SK-N-SH (cell line): ENCODE results near the gene HEMGN. TPM values are rescaled to one million over a fixed set of nuclear protein-coding genes. Genes with fewer than 3 reads are reported as not detected.

ENCODE experiments used
- CTCF ChIA-PET: fragments of 300-600, 350-600 bp; formaldehyde crosslinking; extraction: SDS; loops from one replicate; lab custom pipeline; 2021; lab: Yijun Ruan, JAX
- POLR2A ChIA-PET: fragments of 350-600 bp; sonication (Branson Sonifier 250); formaldehyde crosslinking; extraction: SDS; loops from one replicate; lab custom pipeline; 2020; ENCODE audit warnings: antibody characterized with exemption, inconsistent platforms; lab: Yijun Ruan, JAX
- DNase-seq: peaks from one replicate; pipeline ENCODE4 v3.0.0; 2012
- H2AFZ ChIP-seq: fragments of 200-600 bp; sonication (generic); 2 replicates; pipeline ENCODE4 v1.8.1; 2016; ENCODE audit warnings: antibody characterized with exemption, mild to moderate bottlenecking, low read depth
- H3F3A ChIP-seq: fragments of 200-600 bp; sonication (generic); replicated peaks from 2 replicates; pipeline ENCODE3; 2016; ENCODE audit warnings: antibody characterized with exemption, mild to moderate bottlenecking; ENCODE audit not compliant: insufficient read depth
- H3K27ac ChIP-seq, 2 experiments: fragments of 200-500 bp in 1 of 2; fragments of 200-600 bp in 1 of 2; sonication (Bioruptor generic) in 1 of 2; sonication (generic), shearing (Covaris generic) in 1 of 2; 2 replicates each; pipeline versions ENCODE4 v1.5.1 to v1.6.1; 2014 to 2016; ENCODE audit warnings: low read depth in 2 of 2, inconsistent platforms in 1 of 2, low read length in 1 of 2, mild to moderate bottlenecking in 1 of 2, mixed read lengths in 1 of 2
- H3K27me3 ChIP-seq: fragments of 200-600 bp; sonication (generic), shearing (Covaris generic); 2 replicates; pipeline ENCODE4 v1.6.1; 2016; ENCODE audit warnings: mixed run types; ENCODE audit not compliant: insufficient read depth
- H3K36me3 ChIP-seq, 2 experiments: fragments of 200-500 bp in 1 of 2; fragments of 200-600 bp in 1 of 2; sonication (Bioruptor generic) in 1 of 2; sonication (generic) in 1 of 2; replicated peaks in 1 of 2; 2 replicates each; pipeline versions ENCODE3 to v1.5.1; 2014 to 2016; ENCODE audit warnings: low read length in 1 of 2, mild to moderate bottlenecking in 1 of 2; ENCODE audit not compliant: insufficient read depth in 2 of 2, control insufficient read depth in 1 of 2
- H3K4me1 ChIP-seq, 2 experiments: fragments of 200-500 bp in 1 of 2; fragments of 200-600 bp in 1 of 2; sonication (Bioruptor generic) in 1 of 2; sonication (generic), shearing (Covaris generic) in 1 of 2; 2 replicates each; pipeline versions ENCODE4 v1.5.1 to v1.6.1; 2014 to 2016; ENCODE audit warnings: low read depth in 1 of 2, low read length in 1 of 2, mixed run types in 1 of 2; ENCODE audit not compliant: insufficient read depth in 2 of 2, control insufficient read depth in 1 of 2
- H3K4me2 ChIP-seq: fragments of 200-600 bp; sonication (generic), shearing (Covaris generic); 2 replicates; pipeline ENCODE4 v1.6.1; 2017; ENCODE audit warnings: mixed run types
- H3K4me3 ChIP-seq, 2 experiments: fragments of 200-500 bp in 1 of 2; fragments of 200-600 bp in 1 of 2; sonication (Bioruptor generic) in 1 of 2; sonication (generic), shearing (Covaris generic) in 1 of 2; 2 replicates each; pipeline versions ENCODE4 v1.5.1 to v1.8.1; 2014 to 2016; ENCODE audit warnings: low read depth in 2 of 2, inconsistent platforms in 1 of 2, low read length in 1 of 2, mild to moderate bottlenecking in 1 of 2, mixed read lengths in 1 of 2, moderate library complexity in 1 of 2
- H3K79me2 ChIP-seq: fragments of 200-600 bp; sonication (generic); 2 replicates; pipeline ENCODE4 v1.8.1; 2017; ENCODE audit warnings: mild to moderate bottlenecking; ENCODE audit not compliant: insufficient read depth
- H3K9ac ChIP-seq: fragments of 200-600 bp; sonication (generic); 2 replicates; pipeline ENCODE4 v1.6.1; 2017; ENCODE audit warnings: mixed run types
- H3K9me2 ChIP-seq: fragments of 200-600 bp; sonication (generic); 2 replicates; pipeline ENCODE4 v1.6.1; 2017; ENCODE audit warnings: mixed run types
- H3K9me3 ChIP-seq: fragments of 200-600 bp; sonication (generic); 2 replicates; pipeline ENCODE4 v1.6.1; 2017; ENCODE audit warnings: mixed run types, mild to moderate bottlenecking, moderate library complexity
- H4K20me1 ChIP-seq: fragments of 200-600 bp; sonication (generic); 2 replicates; pipeline ENCODE4 v1.6.1; 2017; ENCODE audit warnings: mild to moderate bottlenecking, mixed run types; ENCODE audit not compliant: insufficient read depth
- ELF1 ChIP-seq: IDR thresholded peaks from 2 replicates; pipeline ENCODE4 v1.4.0; 2012
- EP300 ChIP-seq, 2 experiments: IDR thresholded peaks; 2 replicates each; pipeline versions ENCODE4 v1.4.0 to v1.6.1; 2012; ENCODE audit warnings: borderline replicate concordance in 1 of 2, low read depth in 1 of 2, low read length in 1 of 2
- EZH2phosphoT487 ChIP-seq: fragments of 200-600 bp; sonication (generic); IDR thresholded peaks from 2 replicates; pipeline ENCODE4 v1.6.1; 2017; ENCODE audit warnings: low read depth, mixed run types, mild to moderate bottlenecking, antibody characterized with exemption, moderate library complexity, borderline replicate concordance
- MEF2A ChIP-seq: IDR thresholded peaks from 2 replicates; pipeline ENCODE4 v1.4.0; 2012; ENCODE audit warnings: low read depth, borderline replicate concordance
- MXI1 ChIP-seq: IDR thresholded peaks from 2 replicates; pipeline ENCODE4 v1.6.1; 2012; ENCODE audit warnings: mild to moderate bottlenecking, low read depth, low read length, improper control_type of control experiment
- NFIC ChIP-seq: IDR thresholded peaks from 2 replicates; pipeline ENCODE4 v1.4.0; 2012; ENCODE audit warnings: borderline replicate concordance
- NRF1 ChIP-seq: IDR thresholded peaks from 2 replicates; pipeline ENCODE4 v1.6.1; 2012; ENCODE audit warnings: low read depth, mild to moderate bottlenecking, low read length
- RCOR1 ChIP-seq: fragments of 150-350 bp; IDR thresholded peaks from 2 replicates; pipeline ENCODE4 v1.6.1; 2017; ENCODE audit warnings: antibody characterized with exemption, low read length
- TEAD4 ChIP-seq: IDR thresholded peaks from 2 replicates; pipeline ENCODE4 v1.4.0; 2012; ENCODE audit warnings: mild to moderate bottlenecking, borderline replicate concordance; ENCODE audit not compliant: insufficient read depth
- YY1 ChIP-seq: IDR thresholded peaks from 2 replicates; pipeline ENCODE4 v1.4.0; 2012; ENCODE audit warnings: low read depth, mild to moderate bottlenecking
- WGBS: methylation state at CpG from one replicate; pipeline ENCODE4 v1.1.6; 2017; ENCODE audit warnings: low lambda C conversion rate; 5-methylcytosine and 5-hydroxymethylcytosine counted together
- polyA plus RNA-seq, 3 experiments: library from polyadenylated mRNA; depleted of rRNA; stranded (reverse); fragments of >200 nt; gene quantifications; 2 replicates each; pipeline ENCODE4 v1.2.3, GENCODE V29; 2012
- TF ChIP-seq, protein P1 (sequence below): IDR thresholded peaks from 2 replicates; pipeline ENCODE4 v1.6.1; 2012; ENCODE audit warnings: mild to moderate bottlenecking, low read depth, low read length, moderate library complexity
- TF ChIP-seq, protein P2 (sequence below): fragments of 200-600 bp; sonication (generic); IDR thresholded peaks from 2 replicates; pipeline ENCODE4 v1.6.1; 2017; ENCODE audit warnings: antibody characterized with exemption, mild to moderate bottlenecking, moderate library complexity

Gene HEMGN
- polyA plus RNA-seq, 1 of the 3 experiments (the other 2 are of a cell fraction), result not detected

DNA sequence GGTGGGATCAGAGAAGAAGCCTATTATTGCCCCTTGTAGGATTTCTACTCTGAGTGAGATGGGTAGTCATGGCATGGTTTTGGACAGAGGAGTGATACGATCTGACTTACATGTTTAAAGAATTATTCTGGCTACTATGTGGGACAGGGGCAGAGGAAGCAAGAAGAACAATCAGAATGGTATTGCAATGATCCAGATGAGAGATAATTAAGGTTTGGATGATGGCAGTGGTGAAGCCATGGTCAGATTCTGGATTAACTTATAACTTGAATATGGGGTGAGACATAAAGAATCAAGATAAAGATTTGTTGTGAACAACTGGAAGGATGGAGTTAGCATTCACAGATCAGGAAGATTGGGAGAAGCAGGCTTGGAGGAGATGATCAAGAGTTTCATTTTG, 3.4 kb upstream of the HEMGN start:
- H3F3A ChIP-seq, result no peaks in the 10 kb centered on the region
- WGBS, result 0% methylated on average over 1 of the region's 1 CpG
- H3K9me3 ChIP-seq, result no peaks in the 10 kb centered on the region
- H3K27ac ChIP-seq, result no peak overlapping the region
- H2AFZ ChIP-seq, result no peak overlapping the region
- H3K9ac ChIP-seq, result no peak overlapping the region
- no peak for TF ChIP-seq TEAD4
- no peak for TF ChIP-seq EP300 (IDR thresholded peaks at IDR 0.05; ENCODE audit: borderline replicate concordance in 1 of 2, low read depth in 1 of 2, low read length in 1 of 2)
- H3K4me1 ChIP-seq, result no peaks in the 10 kb centered on the region
- no peaks in the 10 kb centered on the region for H3K79me2 ChIP-seq
- no peaks in the 10 kb centered on the region for H3K36me3 ChIP-seq
- ChIA-PET CTCF (interaction anchor here (4.7 kb wide), 1 partner anchor 18 kb away, joined by 27 read pairs; the partner anchor contains the start of gene TRMO), POLR2A (no interaction called here)
- H3K9me2 ChIP-seq, result no peaks in the 10 kb centered on the region
- DNase-seq, result no peak
- H4K20me1 ChIP-seq, result no peaks in the 10 kb centered on the region
- H3K4me2 ChIP-seq, result no peak overlapping the region
- no peak overlapping the region for H3K4me3 ChIP-seq
- H3K27me3 ChIP-seq, result peaks cover 11% of the 10 kb centered on the region; the same call in 1 of the 2 replicates

DNA sequence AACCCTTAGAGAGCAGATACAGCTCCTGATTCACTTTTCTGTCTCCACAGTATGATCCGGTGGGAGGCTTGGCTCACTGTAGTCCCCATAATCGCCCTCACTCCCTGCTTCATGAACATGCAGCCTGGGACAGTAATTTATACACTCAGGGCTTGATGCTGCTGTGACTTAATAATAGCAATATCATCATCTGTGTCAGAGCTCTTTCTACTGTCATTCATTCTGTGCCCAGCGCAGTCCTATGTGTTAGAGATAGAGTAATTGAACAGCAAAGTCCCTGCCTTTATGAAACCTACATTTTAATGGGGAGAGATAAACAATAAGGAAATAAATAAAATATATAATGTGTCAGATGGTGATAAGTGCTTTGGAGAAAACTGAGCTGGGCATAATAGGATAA, 2.8 kb upstream of the HEMGN start:
- H4K20me1 ChIP-seq, result no peaks in the 10 kb centered on the region
- no peak overlapping the region for H2AFZ ChIP-seq
- TF ChIP-seq NRF1 (no peak), RCOR1 (no peak), MEF2A (no peak), MXI1 (no peak), ELF1 (no peak), TEAD4 (no peak), EZH2phosphoT487 (no peak), YY1 (no peak), NFIC (no peak)
- TF ChIP-seq, protein P1, sequence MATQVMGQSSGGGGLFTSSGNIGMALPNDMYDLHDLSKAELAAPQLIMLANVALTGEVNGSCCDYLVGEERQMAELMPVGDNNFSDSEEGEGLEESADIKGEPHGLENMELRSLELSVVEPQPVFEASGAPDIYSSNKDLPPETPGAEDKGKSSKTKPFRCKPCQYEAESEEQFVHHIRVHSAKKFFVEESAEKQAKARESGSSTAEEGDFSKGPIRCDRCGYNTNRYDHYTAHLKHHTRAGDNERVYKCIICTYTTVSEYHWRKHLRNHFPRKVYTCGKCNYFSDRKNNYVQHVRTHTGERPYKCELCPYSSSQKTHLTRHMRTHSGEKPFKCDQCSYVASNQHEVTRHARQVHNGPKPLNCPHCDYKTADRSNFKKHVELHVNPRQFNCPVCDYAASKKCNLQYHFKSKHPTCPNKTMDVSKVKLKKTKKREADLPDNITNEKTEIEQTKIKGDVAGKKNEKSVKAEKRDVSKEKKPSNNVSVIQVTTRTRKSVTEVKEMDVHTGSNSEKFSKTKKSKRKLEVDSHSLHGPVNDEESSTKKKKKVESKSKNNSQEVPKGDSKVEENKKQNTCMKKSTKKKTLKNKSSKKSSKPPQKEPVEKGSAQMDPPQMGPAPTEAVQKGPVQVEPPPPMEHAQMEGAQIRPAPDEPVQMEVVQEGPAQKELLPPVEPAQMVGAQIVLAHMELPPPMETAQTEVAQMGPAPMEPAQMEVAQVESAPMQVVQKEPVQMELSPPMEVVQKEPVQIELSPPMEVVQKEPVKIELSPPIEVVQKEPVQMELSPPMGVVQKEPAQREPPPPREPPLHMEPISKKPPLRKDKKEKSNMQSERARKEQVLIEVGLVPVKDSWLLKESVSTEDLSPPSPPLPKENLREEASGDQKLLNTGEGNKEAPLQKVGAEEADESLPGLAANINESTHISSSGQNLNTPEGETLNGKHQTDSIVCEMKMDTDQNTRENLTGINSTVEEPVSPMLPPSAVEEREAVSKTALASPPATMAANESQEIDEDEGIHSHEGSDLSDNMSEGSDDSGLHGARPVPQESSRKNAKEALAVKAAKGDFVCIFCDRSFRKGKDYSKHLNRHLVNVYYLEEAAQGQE, result no peak
- TF ChIP-seq, protein P2, sequence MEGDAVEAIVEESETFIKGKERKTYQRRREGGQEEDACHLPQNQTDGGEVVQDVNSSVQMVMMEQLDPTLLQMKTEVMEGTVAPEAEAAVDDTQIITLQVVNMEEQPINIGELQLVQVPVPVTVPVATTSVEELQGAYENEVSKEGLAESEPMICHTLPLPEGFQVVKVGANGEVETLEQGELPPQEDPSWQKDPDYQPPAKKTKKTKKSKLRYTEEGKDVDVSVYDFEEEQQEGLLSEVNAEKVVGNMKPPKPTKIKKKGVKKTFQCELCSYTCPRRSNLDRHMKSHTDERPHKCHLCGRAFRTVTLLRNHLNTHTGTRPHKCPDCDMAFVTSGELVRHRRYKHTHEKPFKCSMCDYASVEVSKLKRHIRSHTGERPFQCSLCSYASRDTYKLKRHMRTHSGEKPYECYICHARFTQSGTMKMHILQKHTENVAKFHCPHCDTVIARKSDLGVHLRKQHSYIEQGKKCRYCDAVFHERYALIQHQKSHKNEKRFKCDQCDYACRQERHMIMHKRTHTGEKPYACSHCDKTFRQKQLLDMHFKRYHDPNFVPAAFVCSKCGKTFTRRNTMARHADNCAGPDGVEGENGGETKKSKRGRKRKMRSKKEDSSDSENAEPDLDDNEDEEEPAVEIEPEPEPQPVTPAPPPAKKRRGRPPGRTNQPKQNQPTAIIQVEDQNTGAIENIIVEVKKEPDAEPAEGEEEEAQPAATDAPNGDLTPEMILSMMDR, result no peak
- WGBS, result 18% methylated on average over 3 of the region's 3 CpGs
- H3K4me2 ChIP-seq, result no peak overlapping the region
- no peaks in the 10 kb centered on the region for H3K9me2 ChIP-seq
- no peak for DNase-seq
- H3K4me3 ChIP-seq, result no peak overlapping the region
- H3K36me3 ChIP-seq, result no peaks in the 10 kb centered on the region
- peaks cover 11% of the 10 kb centered on the region; the same call in 1 of the 2 replicates for H3K27me3 ChIP-seq
- no peaks in the 10 kb centered on the region for H3K79me2 ChIP-seq
- H3K27ac ChIP-seq, result no peak overlapping the region
- CTCF ChIA-PET, result interaction anchor here (4.7 kb wide), 1 partner anchor 18 kb away, joined by 27 read pairs; the partner anchor contains the start of gene TRMO
- POLR2A ChIA-PET, result no interaction called here
- H3F3A ChIP-seq, result no peaks in the 10 kb centered on the region
- no peak overlapping the region for H3K9ac ChIP-seq
- H3K4me1 ChIP-seq, result no peaks in the 10 kb centered on the region
- H3K9me3 ChIP-seq, result no peaks in the 10 kb centered on the region
